Effector CD4-positive, alpha-beta T cell (primary cell): ENCODE measurements around the gene CDK10.
A peak's percentile ranks its signal among the peaks of the same experiment; 100 is the strongest.
"Not testable (repeated sequence)": the region's sequence is repeated elsewhere in the genome, so short reads cannot be mapped to it uniquely, and the experiment has no call there.

Source experiments
- DNase-seq: peaks from one replicate; pipeline ENCODE4 v3.0.0-alpha.2; 2020

The CDK10 gene

DNA sequence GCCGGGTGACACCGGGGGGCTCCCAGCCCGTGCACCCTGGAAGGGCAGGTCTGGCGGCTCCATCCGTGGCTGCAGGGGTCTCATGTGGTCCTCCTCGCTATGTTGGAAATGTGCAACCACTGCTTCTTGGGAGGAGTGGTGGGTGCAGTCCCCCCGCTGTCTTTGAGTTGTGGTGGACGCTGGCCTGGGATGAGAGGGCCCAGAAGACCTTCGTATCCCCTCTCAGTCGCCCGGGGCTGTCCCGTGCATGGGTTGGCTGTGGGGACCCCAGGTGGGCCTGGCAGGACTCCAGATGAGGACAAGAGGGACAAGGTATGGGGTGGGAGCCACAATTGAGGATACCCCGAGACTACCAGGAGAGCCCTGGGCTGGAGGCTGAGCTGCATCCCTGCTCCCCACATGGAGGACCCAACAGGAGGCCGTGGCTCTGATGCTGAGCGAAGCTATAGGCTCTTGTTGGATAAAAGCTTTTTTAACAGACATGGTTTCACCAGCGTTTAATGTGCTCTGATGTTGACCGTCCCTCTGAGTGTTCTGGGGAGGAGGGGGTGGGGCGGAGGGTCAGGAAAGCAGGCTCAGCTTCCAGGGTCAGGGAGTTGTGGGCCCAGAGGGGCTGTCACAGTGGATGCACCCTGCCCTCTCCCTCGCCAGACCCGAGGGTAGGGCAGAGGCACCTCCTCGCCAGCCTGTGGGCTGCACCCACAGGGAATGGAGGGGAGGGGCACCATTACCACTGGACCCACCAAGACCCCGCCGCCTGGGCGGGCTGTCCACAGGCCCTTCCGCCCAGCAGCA is 9.6 kb downstream of the CDK10 start:
- DNase-seq: no peak

DNA sequence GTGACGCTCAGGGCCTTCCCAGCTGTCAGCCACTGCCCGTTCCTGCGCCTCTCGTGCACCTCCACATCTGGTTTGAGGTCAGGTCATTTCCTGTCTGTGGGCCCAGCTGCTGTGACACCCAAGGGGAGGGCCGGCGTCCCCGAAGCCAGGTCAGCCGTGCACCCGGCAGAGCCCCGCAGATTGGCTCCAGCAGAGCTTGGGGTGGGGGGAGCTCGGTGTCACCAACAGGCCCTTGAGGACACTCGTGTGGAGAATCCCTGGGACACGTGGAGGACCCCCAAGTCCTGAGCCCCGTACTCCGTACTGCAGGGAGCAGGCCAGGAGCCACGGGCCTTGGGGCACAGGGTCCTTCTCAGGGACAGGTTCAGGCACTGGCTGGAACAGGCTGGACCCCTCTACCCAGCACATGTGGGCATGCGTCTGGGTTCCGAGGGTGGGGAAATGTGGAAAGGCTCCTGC is 10.2 kb downstream of the CDK10 start:
- no peak for DNase-seq

DNA sequence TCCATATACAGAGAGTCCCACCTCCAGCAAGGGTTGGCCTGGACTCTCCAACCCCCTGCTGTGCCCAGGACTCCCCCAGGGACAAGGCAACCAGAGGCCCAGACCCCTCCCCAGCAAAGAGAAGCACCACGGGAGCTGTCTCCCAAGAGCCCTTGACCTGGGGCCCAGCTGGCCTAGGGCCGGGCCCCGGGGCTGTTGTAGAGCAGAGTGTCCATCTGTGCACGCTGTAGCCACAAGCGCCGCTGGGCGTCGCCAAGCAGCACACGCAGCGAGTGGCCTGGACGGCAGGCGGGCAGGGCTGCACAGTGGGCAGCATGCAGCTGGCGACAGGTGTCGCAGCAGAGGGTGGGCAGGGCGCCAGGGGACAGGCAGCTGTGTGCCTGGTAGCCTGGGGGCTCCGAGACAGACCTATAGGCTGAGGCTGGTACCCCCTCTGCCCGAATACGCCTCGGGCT is 10.7 kb downstream of the CDK10 start:
- no peak for DNase-seq

- no peak for DNase-seq
Observed at GRCh38 chr16:89697616-89698331, 11.3 kb downstream of the CDK10 start.

DNA sequence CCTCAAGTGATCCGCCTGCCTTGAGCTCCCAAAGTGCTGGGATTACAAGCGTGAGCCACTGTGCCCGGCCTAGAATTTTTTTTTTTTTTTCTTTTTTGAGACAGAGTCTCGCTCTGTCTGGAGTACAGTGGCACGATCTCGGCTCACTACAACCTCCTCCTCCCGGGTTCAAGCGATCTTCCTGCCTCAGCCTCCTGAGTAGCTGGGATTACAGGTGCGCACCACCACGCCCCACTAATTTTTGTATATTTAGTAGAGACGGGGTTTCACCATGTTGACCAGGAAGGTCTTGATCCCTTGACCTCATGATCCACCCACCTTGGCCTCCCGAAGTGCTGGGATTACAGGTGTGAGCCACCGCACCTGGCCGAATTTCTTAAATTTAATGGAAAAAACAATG is 12.2 kb downstream of the CDK10 start:
- DNase-seq: not testable (repeated sequence)

- not testable (repeated sequence) for DNase-seq
Observed at GRCh38 chr16:89699629-89700099, 13.2 kb downstream of the CDK10 start.

GRCh38 chr16:89700100-89700648 is 13.7 kb downstream of the CDK10 start:
- DNase-seq: peak; percentile 98

- peak; percentile 47 for DNase-seq
Observed at GRCh38 chr16:89700649-89701424, 14.3 kb downstream of the CDK10 start.

GRCh38 chr16:89701425-89702406 is 15.2 kb downstream of the CDK10 start, which contains the start of gene SPATA2L:
Gene SPATA2L (minus strand): TSS chr16:89701705. CDS start chr16:89701232, 473 bp downstream.
- peak; percentile 97 for DNase-seq

DNA sequence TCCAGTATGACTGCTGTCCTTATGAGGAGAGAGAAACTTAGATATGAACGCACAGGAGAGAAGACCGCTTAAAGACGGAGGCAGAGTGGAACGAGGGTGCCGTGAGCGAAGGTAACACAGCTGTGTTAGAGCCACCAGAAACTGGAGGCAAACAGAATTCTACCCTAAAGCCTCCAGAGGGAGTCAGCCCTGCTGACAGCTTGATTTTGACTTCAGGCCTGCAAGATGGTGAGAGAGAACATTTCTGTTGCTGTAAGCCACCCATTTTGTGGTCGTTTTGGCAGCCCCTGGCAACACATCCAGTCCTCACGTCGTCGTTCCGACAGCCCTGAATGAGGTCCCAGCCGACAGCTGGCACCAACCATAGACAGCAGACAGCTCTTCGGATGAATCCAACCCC is 17.8 kb downstream of the CDK10 start:
- DNase-seq: no peak

GRCh38 chr16:89705006-89705405 is 18.5 kb downstream of the CDK10 start:
- no peak for DNase-seq

DNA sequence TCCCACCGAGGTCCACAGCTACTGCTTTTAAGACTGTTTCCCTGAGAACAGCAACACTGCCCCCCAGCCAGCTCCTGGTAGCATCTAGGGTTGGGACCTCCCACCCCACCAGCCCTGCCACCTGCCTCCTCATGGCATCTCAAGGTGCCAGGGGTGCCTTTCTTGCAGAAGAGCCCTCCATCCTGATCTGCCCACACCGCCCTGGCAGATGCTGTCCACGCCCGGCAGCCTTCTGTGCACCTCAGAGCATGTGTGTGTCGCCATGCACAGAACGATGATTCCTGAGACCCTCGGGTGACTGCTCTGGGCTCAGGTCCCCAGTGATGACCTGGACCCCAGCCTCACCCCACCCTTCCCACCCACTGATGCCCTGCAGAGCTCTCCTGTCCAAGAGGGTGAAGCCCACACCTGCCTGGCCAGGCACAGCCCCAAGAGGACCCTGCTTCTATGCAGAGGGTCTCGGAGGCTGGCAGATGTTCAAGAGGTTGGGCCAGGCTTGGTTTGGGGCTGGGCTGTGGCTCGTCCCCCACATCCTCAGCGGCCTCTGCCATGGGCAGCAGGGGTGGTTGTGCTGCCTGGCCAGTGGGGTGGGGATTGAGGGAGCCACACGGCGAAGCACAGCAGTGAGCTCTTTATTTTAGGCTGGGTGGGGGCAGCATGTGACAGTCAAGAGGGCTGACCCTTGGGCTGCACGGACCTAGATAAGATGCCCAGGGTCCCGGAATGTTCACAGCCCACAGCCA is 20.2 kb downstream of the CDK10 start:
- DNase-seq: no peak

GRCh38 chr16:89707695-89708094 is 21.2 kb downstream of the CDK10 start:
- no peak for DNase-seq

DNA sequence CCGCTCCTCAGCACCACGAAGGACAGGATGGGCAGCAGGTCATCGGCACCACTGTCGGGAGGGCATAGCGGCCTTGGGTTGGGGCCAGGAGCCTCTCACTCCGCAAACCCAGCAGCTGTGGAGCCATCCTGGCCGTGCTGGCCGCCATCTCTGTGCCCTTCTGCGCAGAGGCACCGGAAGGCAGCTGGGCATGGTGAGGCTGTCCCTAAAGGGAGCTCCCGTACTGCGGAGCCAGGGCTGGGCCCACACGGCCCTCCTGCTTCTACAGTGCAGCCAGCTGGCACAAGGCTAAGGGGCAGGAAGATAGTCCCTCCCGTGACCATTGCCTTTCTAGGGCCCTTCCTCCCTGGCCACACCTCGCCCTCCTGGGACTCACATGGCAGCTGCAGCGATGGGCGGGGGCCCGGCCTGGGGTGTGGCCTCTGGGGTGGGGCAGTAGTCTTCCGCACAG is 22.0 kb downstream of the CDK10 start:
- no peak for DNase-seq

DNA sequence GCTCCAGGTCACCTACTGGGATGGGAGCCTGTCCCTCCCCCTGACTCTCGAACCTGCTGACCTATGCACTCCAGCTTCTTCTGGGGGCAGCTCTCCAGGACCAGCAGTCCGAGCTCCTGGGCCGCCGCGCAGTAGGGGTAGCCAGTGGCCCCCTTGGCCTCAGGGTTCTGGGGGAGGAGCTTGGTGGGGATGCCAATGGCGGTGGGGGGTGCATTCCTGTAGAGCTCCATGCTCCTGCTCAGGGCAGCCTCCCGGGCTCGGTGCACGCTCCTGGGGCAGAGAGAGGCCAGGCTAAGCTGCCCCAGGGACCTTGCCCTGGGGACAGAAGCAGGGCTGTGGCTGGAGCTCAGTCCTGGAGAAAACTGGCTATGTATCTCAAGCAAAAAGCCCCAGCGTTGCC is 22.7 kb downstream of the CDK10 start:
- no peak for DNase-seq

- DNase-seq: no peak
Observed at GRCh38 chr16:89709716-89710432, 23.4 kb downstream of the CDK10 start.

DNA sequence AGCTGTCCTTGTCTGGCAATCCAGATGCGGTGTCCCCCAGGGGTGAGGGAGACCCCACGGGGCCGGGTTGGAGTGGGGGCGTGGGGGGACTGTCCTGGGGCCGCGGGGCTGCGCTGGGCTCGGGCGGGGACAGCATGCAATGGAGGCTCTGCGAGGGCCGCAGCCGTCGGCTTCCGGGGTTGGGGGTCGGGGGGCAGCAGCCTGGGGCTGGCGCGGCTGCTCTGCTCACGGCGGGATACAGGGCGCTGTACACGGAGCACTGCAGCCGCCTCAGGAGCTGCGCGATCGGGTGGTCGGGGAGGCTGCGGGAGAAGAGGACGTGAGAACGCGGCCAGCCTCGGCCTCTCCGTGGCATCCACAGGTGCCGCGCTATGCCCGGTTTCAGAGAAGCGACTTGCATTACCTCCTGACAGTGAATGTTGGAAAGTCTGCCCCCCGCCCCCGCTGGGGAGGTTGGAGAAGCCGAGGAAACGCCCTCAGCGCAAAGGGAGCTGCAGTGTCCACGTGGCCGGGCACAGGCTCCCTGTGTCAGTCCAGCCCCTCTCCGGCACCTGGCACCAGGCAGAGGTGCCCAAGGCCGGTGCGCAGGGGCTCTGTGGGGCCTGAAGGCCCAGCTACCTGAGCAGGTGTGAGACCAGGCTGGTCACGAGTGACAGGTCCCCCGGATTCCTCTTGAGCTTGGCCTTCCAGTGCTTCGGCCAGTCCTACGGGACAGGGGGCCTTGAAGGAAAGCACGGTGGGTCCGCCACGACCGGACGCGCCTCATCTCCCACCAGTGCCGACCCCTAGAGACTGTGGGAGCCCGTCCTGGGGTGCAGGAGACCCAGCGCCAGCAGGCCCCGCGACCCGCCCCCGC is 24.4 kb downstream of the CDK10 start:
- no peak for DNase-seq

DNA sequence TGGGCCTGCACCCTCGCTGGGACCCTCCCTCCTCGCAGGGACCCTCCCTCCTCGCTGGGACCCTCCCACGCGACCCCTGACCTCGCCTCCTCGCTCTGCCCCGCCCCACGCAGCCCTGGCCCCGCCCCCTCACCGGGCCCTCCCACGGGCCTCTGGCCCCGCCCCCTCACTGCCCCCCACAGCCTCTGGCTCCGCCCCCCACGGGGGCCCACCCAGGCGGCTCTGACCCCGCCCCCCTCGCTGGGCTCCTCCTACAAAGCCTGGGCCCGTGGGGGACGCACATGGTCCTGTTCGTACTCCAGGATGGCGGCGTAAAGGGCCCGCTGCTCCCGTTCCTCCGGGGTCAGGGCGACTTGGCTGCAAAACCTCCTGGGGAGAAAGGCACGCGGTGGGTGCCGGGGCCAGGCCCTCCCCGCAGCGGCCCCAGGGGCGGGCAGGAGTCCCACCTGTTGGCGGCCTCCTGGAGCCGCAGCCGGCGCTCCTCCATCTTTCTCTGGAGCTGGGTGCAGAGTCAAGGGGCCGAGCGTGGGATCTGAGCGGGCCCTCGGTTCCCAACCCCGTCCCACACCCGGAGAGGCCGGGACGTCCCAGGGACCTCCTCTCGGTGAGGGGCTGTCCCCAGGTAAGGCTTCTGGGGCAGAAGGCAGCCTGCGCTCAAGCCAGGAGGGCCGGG is 25.2 kb downstream of the CDK10 start:
- DNase-seq: peak; percentile 54
